Stimulated activated CD4-positive, alpha-beta T cell treated with anti-CD3 and anti-CD28 coated beads, Interleukin-12 subunit alpha, Interleukin-12 subunit beta, amount 100 ng/mL, for 48 hours (primary cell): Measurements from ENCODE around the gene NCCRP1.

Experiments
- DNase-seq, 3 donors: peaks; one replicate each; pipeline ENCODE4 v3.0.0-alpha.2; 2020; ENCODE audit warnings: low read depth in 2 of 3, low spot score in 1 of 3

The NCCRP1 gene

GRCh38 chr19:39196860-39197562 lies at the start of gene NCCRP1:
Gene NCCRP1, plus strand, starts transcription at chr19:39196964. Its CDS starts 19 bp downstream, at chr19:39196983.
- DNase-seq, result no peak

DNA sequence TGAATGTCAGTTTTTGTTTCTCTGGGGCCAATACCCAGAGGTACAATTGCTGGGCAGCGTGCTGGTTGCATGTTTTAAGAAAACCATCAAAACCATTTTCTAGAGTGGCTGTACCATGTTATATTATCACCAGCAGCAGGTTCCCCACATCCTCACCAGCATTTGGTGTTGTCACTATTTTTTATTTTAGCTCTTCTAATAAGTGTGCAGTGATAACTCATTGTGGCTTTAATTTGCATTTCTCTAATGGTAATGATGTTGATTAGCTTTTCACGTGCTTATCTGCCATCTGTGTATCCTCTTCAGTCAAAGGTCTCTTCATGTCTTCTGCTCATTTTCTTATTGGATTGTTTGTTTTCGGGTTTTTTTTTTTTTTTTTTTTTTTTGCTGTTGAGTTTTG lies 49.3 kb upstream of the NCCRP1 start:
- DNase-seq, result no peak

DNA sequence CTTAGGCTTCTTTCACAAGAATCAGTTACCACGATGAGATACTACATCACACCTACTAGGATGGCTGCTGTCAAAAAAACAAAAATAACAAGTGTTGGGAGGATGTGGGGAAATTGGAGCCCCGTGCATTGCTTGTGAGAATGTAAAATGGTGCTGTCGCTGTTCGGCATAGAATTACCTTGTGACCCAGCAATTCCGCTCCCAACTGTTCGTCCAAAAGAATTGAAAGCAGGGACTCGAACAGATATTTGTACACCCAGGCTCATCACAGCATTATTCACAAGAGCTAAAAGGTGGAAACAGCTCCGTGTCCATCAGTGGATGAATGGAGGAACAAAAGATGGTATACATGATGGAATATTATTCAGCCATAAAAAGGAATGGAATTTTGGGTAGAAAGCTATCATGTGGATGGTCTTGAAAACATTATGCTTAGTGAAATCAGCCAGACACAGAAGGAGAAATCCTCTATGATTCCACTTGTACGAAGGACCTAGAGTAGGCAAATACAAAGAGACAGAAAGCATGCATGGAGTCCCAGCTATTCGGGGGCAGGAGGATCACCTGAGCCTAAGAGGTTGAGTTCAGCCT lies 47.7 kb upstream of the NCCRP1 start:
- no peak for DNase-seq

- DNase-seq, result no peak
Observed at GRCh38 chr19:39150235-39150634, 46.5 kb upstream of the NCCRP1 start.

DNA sequence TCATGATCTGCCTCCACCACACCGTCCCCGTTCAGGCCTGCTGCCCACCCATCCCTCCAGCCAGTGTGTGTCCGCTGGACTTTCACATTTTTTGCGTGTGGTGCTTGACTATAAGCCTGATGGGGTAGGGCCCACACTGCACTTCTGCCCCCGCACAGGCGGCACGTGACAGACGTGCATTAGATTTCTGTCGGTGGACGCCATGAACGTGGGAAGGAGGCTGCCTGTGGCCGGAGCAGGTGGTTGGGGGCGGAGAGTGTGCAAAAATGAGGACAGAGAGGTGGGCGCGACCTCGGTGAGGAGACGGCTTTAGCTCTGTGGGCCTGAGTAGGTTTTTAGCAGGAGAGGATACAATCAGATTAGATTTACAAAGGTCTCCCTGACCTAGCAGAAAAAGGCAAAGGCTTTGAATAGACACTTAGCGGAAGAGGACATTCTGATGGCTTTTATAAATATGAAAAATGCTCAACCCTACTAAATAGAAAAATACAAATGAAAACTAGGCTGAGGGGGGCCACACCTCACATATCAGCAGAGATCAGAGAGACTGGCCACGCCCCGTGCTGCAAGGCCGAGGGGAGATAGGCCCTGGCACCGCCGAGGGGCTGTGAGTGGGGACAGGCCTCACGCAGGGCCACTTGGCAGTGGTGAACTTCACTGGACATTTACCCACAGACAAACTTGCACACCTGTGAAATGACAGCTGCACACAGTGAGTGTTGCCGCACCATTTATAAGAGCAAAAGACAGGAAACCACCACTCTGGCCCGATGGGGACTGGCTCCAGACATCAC lies 45.8 kb upstream of the NCCRP1 start:
- DNase-seq, result no peak

DNA sequence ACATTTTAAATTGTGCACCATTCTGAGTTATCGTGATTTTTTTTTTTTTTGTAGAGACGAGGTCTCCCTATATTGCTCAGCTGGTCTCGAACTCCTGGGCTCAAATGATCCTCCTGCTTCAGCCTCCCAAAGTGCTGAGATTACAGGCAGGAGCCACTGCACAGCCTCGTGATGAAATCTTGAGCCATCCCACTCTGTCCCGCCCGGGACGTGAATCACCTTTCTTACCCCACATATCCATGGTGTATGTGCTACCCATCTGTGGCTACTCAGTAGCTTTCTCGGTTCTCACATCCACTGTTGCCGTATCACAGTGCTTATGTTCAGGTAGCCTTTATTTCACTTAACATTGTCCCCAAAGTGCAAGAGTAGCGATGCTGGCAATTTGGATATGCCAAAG lies 44.7 kb upstream of the NCCRP1 start:
- DNase-seq, result no peak

DNA sequence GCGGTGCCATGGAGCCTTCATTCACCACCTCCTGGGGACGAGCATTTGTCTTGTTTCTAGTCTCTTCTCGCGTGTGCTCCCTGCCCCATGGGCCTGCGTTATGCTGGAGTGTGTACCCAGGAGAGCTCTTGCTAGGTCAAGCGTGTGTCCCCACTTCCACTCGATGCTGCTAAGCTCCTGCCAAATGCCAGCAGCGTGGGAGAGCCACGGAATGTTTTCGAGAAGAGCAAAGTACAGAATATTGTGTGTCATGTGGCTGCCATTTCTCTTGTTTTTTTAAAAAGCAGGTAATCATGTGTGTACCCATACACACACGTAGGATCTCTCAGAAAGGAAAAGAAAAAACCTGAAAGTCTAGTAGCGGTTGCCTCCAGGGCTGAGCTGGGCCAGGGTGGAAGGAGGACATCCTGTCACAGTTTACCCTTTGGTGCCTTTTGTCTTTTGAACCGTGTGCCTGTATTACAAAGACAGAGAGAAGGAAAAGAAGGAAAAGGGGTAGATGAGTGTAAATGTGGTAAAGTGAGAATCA lies 42.6 kb upstream of the NCCRP1 start:
- DNase-seq, result no peak

- no peak for DNase-seq
Observed at GRCh38 chr19:39154629-39155100, 42.1 kb upstream of the NCCRP1 start.

DNA sequence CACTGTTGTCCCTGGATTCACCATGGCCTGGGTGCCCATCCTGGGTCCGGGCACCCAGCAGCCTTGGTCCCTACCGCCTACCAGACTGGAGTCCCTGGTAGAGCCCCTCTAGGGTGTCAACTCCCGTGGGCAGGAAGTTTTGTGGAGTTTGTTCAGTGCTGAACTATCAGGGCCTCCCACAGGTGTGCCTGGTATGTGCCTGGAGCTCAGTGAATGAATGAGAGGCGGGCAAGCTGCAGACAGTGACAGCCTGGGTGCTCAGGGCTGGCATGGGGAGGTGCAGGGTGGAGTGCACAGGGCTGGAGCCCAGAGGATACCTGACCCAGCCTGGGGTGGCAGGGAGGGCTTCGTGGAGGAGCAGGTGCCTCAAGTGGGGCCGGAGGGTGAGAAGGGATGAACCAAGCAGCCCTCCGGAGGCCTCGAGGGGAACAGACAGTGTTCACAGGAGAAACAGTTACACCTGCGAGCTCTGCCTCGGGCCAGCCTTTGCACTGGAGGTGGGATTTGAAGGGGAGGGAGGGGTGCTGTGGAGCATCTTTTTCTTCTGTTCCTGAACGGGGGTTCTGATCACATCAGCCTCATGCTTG lies 41.6 kb upstream of the NCCRP1 start:
- DNase-seq, result no peak

DNA sequence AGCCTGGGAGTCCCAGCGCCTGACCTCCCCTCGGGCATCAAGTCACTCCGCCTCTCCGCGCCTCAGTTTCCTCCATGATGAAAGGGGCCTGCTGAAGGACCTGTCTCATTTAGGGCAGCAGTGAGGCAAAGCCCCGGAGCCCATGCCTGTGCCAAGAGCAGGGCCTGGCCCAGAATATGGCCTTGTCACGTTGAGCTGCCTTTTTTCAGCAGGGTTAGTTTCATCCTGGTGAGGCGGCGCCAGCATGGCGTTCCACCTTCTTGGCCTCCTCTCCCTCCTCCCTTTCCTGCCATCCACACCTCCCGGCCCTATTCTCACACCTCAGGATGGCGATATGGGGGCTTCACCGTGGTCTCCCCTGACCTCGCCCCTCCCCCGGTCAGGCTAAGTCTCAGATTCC lies 41.0 kb upstream of the NCCRP1 start:
- DNase-seq, result no peak

- no peak for DNase-seq
Observed at GRCh38 chr19:39156326-39157230, 40.2 kb upstream of the NCCRP1 start.

DNA sequence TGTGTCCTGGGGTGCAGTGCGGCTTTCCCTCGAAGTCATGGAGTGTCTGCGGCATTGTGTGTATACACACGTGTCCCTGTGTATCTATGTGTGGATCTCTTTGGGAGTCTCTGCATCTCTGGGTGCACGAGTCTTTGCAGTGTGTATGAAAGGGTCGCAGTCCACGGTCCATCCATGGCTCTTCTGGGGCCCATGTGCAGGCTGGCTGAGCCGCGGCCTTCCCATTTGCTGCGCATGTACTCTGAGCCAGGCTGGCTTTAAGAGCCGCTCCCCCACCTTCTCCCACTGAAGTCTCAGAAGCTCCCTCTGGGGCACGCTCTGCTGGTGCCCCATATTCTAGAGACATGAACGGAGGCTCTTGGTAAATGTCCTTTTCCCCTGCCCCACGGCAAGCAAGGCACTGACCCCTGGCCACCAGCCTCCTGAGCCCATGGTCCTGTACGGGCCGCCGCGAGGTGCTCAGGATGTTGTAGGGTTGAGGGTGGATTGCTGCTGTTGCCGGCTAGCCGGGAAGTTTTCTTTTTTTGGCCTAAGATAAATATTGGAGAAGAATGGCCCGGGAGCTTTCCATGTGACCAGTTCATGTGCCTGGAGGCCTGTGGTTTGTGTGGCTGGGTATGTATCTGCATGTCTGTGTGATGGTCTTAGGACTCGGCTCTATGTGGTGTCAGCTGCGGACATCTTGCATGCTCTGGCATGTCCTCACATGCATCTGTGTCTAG lies 39.3 kb upstream of the NCCRP1 start:
- DNase-seq, result no peak

DNA sequence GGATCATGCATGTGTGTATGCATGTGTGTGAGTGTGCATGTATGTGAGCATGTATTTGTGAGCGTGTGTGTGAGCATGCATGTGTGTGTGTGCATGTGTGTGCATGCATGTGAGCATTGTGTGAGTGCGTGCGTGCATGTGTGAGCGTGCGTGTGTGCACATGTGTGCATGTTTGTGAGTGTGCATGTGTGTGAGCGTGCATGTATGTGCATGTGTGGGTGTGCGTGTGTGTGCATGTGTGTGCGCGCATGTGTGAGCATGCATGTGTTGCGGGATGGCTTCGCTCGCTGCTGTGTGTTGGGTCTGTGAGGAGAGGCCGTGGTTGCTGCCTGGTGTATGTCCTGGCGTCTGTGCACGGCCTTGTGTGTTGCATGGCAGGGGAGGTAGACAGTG lies 38.8 kb upstream of the NCCRP1 start:
- DNase-seq, result no peak

DNA sequence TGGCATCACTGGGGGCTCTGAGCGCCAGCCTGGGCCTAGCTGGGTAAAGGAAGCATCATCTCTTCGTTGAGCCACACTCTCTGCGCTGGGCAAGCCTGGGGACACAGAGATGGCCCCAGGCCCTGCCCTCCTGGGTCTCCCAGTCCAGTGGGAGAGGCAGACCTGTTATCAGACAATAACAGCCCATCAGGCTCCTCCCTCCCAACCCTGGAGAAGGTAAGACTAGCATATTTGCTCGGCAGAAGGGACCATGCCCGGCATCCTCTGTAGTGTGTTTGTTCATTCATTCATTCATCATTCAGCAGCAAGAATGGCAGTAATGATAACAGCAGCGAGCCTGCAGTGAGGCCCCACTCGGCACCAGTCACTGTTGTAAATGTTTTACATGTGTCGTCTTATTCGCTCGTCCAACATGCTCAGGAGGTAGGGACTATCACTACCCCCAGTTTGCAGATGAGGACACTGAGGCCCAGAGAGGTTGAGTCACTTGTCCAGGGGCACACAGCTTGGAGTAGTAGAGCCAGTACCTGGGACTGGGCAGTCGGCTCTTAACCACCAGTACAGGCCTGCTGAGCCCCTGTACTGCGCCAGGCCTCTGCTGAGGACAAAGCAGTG lies 38.0 kb upstream of the NCCRP1 start:
- DNase-seq, result no peak

- no peak for DNase-seq
Observed at GRCh38 chr19:39160523-39160861, 36.3 kb upstream of the NCCRP1 start.

- no peak for DNase-seq
Observed at GRCh38 chr19:39160889-39161672, 35.7 kb upstream of the NCCRP1 start.

DNA sequence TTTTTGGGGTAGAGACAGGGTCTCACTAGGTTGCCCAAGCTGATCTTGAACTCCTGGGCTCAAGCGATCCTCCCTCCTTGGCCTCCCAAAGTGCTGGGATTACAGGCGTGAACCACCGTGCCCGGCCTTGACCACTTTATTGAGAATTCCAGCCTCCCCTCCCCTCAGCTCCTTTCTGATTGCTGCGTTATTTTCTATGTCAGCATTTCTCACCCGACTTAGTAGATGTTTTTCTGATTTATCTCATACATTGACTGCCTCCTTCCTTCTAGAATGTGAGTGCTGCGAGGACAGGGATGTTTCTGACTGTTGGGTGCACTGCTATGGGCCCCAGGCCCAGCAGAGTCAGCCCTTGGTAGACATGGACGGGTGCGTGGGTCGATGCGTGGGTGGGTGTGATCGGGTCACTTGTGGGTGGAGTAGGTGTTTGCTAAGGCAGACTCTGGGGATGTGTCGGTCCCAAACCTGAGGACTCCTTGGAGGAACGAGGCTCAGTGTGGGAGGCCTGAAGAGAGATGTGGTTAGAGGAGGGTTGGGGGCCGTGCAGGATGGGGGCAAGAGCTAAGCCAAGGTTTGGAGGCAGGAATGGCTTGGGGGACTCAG lies 34.2 kb upstream of the NCCRP1 start:
- no peak for DNase-seq

DNA sequence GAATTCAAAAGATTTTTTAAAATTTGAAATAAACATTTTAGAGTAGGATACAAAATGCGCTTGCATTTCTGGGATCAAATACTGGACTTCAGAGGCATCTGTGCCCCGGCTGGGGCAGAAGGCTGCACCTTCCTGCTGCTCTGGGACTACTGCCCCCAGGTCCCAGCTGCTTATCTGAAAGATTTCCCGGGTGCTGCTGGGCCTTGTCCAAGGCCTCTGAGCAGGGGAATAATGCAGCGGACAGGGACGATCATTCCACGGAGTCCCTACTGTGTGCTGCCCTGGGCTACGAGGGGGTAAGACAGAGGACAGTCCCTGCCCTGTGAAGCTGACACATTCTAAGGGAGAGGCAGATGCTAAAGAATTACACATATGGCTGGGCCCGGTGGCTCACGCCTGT lies 33.1 kb upstream of the NCCRP1 start:
- DNase-seq, result no peak
